Measurements from ENCODE around the gene GJD2. TPM values are rescaled to one million over a fixed set of nuclear protein-coding genes. Genes with fewer than 3 reads are reported as not detected.

GJD2 gene
- total RNA-seq, 1 experiment from 2014 or later = not detected

DNA sequence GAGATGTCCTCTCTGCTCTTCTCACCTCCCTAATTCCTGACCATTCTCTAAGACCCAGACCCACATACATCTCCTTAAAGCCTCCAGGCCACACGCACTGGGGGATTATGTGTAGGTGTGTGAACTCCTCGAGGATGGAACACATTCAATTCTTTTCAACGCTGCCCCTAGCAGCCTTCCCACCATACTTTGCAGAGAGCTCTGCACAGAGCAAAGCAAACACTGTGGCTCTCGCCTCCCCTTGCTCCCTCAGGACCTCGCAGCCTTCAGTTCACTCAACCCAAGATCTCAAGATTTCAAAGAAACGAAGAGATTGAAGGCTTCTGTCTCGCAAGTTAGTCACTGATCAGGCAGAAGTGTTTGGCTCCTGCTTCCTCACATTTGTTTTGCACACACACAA, 34.5 kb upstream of the GJD2 start:
- H2BK5ac ChIP-seq (ENCODE audit: insufficient read length, low read length) = no peak overlapping the region
- no peak overlapping the region for H2BK120ac ChIP-seq (ENCODE audit: low read depth, low read length, poor library complexity, severe bottlenecking)
- H3K79me2 ChIP-seq (ENCODE audit: insufficient read depth, low read length) = no peaks in the 10 kb centered on the region
- H3K9me3 ChIP-seq (ENCODE audit: control insufficient read depth, low read depth, low read length) = no peaks in the 10 kb centered on the region
- no CpG with 5 or more reads among the region's 7 CpGs for WGBS (ENCODE audit: extremely low coverage, insufficient read length, low lambda C conversion rate)
- no peak overlapping the region for H3K14ac ChIP-seq (ENCODE audit: insufficient read depth, low read length)
- no peak overlapping the region for H2BK15ac ChIP-seq (ENCODE audit: low read depth, low read length)
- no peak overlapping the region for H2BK12ac ChIP-seq (ENCODE audit: insufficient read length, low read depth, low read length)
- no peaks in the 10 kb centered on the region for H4K20me1 ChIP-seq (ENCODE audit: control insufficient read depth, insufficient read depth, insufficient read length)
- H3K23me2 ChIP-seq (ENCODE audit: insufficient read length, low read depth, low read length, poor library complexity, severe bottlenecking) = no peaks in the 10 kb centered on the region
- no peak overlapping the region for H3K4ac ChIP-seq (ENCODE audit: low read depth, low read length)
- H3K27ac ChIP-seq (ENCODE audit: insufficient read length, low read depth, low read length) = no peak overlapping the region
- Mint-ChIP-seq H3K27me3 (ENCODE audit: low read depth) (peaks cover 13% of the 10 kb centered on the region), H3K27ac (no peak overlapping the region; a peak in 1 of 7 replicates), H3K9me3 (no peaks in the 10 kb centered on the region), H3K36me3 (ENCODE audit: insufficient read depth in 1 of 3, low read depth in 3 of 3) (peaks cover 0 to 17% (median 14%) of the 10 kb centered on the region in 3 experiments; a peak in 4 of 7 replicates), H3K4me1 (peaks cover 0 to 4% of the 10 kb centered on the region in 2 experiments; a peak in 1 of 4 replicates), H3K4me3 (no peak overlapping the region)
- H3K79me1 ChIP-seq (ENCODE audit: insufficient read depth, low read depth, low read length, poor library complexity, severe bottlenecking) = no peaks in the 10 kb centered on the region
- no peaks in the 10 kb centered on the region for H3K27me3 ChIP-seq (ENCODE audit: insufficient read depth, low read length)
- no peak overlapping the region for H3K4me2 ChIP-seq (ENCODE audit: insufficient read depth, insufficient read length, low read length)
- no peak for DNase-seq
- no peak overlapping the region for H3K56ac ChIP-seq (ENCODE audit: insufficient read length, low read depth, low read length)
- no peak overlapping the region for H2AK5ac ChIP-seq (ENCODE audit: insufficient read length, low read length)
- H4K91ac ChIP-seq (ENCODE audit: insufficient read length, low read depth, low read length) = no peak overlapping the region
- no peak overlapping the region for H4K5ac ChIP-seq (ENCODE audit: insufficient read length, low read depth, low read length)
- H2BK20ac ChIP-seq (ENCODE audit: low read depth, low read length, poor library complexity, severe bottlenecking) = no peak overlapping the region
- no peak overlapping the region for H3T11ph ChIP-seq (ENCODE audit: low read length)
- no peaks in the 10 kb centered on the region for H3K4me1 ChIP-seq (ENCODE audit: insufficient read depth, low read length)
- H3K18ac ChIP-seq (ENCODE audit: insufficient read length, low read depth, low read length) = no peak overlapping the region
- H2AFZ ChIP-seq (ENCODE audit: low read length) = no peak overlapping the region
- TF ChIP-seq, protein P1, sequence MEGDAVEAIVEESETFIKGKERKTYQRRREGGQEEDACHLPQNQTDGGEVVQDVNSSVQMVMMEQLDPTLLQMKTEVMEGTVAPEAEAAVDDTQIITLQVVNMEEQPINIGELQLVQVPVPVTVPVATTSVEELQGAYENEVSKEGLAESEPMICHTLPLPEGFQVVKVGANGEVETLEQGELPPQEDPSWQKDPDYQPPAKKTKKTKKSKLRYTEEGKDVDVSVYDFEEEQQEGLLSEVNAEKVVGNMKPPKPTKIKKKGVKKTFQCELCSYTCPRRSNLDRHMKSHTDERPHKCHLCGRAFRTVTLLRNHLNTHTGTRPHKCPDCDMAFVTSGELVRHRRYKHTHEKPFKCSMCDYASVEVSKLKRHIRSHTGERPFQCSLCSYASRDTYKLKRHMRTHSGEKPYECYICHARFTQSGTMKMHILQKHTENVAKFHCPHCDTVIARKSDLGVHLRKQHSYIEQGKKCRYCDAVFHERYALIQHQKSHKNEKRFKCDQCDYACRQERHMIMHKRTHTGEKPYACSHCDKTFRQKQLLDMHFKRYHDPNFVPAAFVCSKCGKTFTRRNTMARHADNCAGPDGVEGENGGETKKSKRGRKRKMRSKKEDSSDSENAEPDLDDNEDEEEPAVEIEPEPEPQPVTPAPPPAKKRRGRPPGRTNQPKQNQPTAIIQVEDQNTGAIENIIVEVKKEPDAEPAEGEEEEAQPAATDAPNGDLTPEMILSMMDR (conservative IDR thresholded peaks at IDR 0.05) = no peak
- H4K8ac ChIP-seq (replicated peaks; ENCODE audit: insufficient read length, low read depth, low read length) = no peak overlapping the region
- H3K9ac ChIP-seq (ENCODE audit: extremely low read depth, insufficient read length, low read length) = no peak overlapping the region
- no peak overlapping the region for H3K23ac ChIP-seq (ENCODE audit: insufficient read length, low read depth, low read length)
